Adipose tissue (tissue), 3 donors: Measurements from ENCODE around the gene PAX2. TPM values are rescaled to one million over a fixed set of nuclear protein-coding genes. Genes with fewer than 3 reads are reported as not detected.

ENCODE experiments used
- H3K27ac ChIP-seq: one replicate; pipeline ENCODE4 v1.5.1; 2013; ENCODE audit warnings: low read depth, low read length
- whole genome bisulfite sequencing, 3 donors: extraction: QIAGEN DNeasy Blood & Tissue Kit; methylation state at CpG; one replicate each; pipeline ENCODE4 v1.1.7; 2013; 5-methylcytosine and 5-hydroxymethylcytosine counted together
- polyA plus RNA-seq, 3 donors: library from polyadenylated mRNA; stranded (reverse); fragments of 200-250 nt; gene quantifications; one replicate each; pipeline ENCODE4 v1.2.3, GENCODE V29; 2013
- donor health status: healthy with polysubstance abuse.
- donor health status: Bipolar disorder and iron deficiency.
- donor health status: healthy.

Gene PAX2
- polyA plus RNA-seq, 3 donors: 0.17 TPM; not detected in 2

- 72 to 81% (median 75%) methylated on average over 5 of the region's 5 CpGs for WGBS, 3 donors
Measured at GRCh38 chr10:100723180-100723579, 22.2 kb upstream of the PAX2 start.

GRCh38 chr10:100723770-100724530 is 21.4 kb upstream of the PAX2 start:
- H3K27ac ChIP-seq: no peak overlapping the region

More at GRCh38 chr10:100723180-100723579, 22.2 kb upstream of the PAX2 start:
- no peak overlapping the region for H3K27ac ChIP-seq

GRCh38 chr10:100724531-100725027 is 20.8 kb upstream of the PAX2 start:
- 5 to 7% (median 6%) methylated on average over 22 to 32 of the region's 33 CpGs for WGBS, 3 donors
- no peak overlapping the region for H3K27ac ChIP-seq

More at GRCh38 chr10:100723770-100724530, 21.4 kb upstream of the PAX2 start:
- WGBS, 3 donors: 2 to 3% (median 2%) methylated on average over 45 to 58 of the region's 58 CpGs

- H3K27ac ChIP-seq: no peak overlapping the region
- WGBS, 3 donors: 44 to 70% (median 44%) methylated on average over 5 of the region's 5 CpGs
Measured at GRCh38 chr10:100725071-100725471, 20.3 kb upstream of the PAX2 start.

GRCh38 chr10:100725869-100726426 is 19.4 kb upstream of the PAX2 start:
- no peak overlapping the region for H3K27ac ChIP-seq

GRCh38 chr10:100727808-100728207 is 17.6 kb upstream of the PAX2 start:
- no peak overlapping the region for H3K27ac ChIP-seq

More at GRCh38 chr10:100725869-100726426, 19.4 kb upstream of the PAX2 start:
- 96 to 100% (median 97%) methylated on average over 2 of the region's 2 CpGs for WGBS, 3 donors

GRCh38 chr10:100728928-100729861 is 16.2 kb upstream of the PAX2 start:
- no peak overlapping the region for H3K27ac ChIP-seq
- WGBS, 3 donors: 1 to 3% (median 2%) methylated on average over 42 to 44 of the region's 44 CpGs

- no peak overlapping the region for H3K27ac ChIP-seq
- 1 to 4% (median 3%) methylated on average over 68 of the region's 68 CpGs for WGBS, 3 donors
Measured at GRCh38 chr10:100729862-100730724, 15.3 kb upstream of the PAX2 start.

- no peak overlapping the region for H3K27ac ChIP-seq
- 2 to 3% (median 2%) methylated on average over 49 of the region's 49 CpGs for WGBS, 3 donors
Measured at GRCh38 chr10:100730725-100731406, 14.5 kb upstream of the PAX2 start.

GRCh38 chr10:100731407-100732240 is 13.8 kb upstream of the PAX2 start:
- 45 to 47% (median 46%) methylated on average over 24 of the region's 24 CpGs for WGBS, 3 donors

GRCh38 chr10:100732241-100732596 is 13.2 kb upstream of the PAX2 start:
- WGBS, 3 donors: 73 to 93% (median 88%) methylated on average over 2 of the region's 2 CpGs
- H3K27ac ChIP-seq: no peak overlapping the region

More at GRCh38 chr10:100731407-100732240, 13.8 kb upstream of the PAX2 start:
- H3K27ac ChIP-seq: no peak overlapping the region

- H3K27ac ChIP-seq: no peak overlapping the region
- 73 to 77% (median 77%) methylated on average over 6 of the region's 6 CpGs for WGBS, 3 donors
Measured at GRCh38 chr10:100733329-100733728, 12.1 kb upstream of the PAX2 start.

- no peak overlapping the region for H3K27ac ChIP-seq
- WGBS, 3 donors: 74 to 77% (median 75%) methylated on average over 7 of the region's 7 CpGs
Measured at GRCh38 chr10:100734295-100735086, 10.9 kb upstream of the PAX2 start.

GRCh38 chr10:100735087-100735336 is 10.4 kb upstream of the PAX2 start:
- H3K27ac ChIP-seq: no peak overlapping the region
- 33 to 48% (median 38%) methylated on average over 7 of the region's 7 CpGs for WGBS, 3 donors

GRCh38 chr10:100735337-100736143 is 9.8 kb upstream of the PAX2 start:
- WGBS, 3 donors: 6 to 10% (median 7%) methylated on average over 56 to 73 of the region's 73 CpGs

More at GRCh38 chr10:100735337-100736143, 9.8 kb upstream of the PAX2 start:
- no peak overlapping the region for H3K27ac ChIP-seq
